SK-N-MC (cell line): ENCODE results near the gene WDR7.

Source experiments
- DNase-seq: peaks from one replicate; pipeline ENCODE4 v3.0.0-alpha.2; 2011; ENCODE audit warnings: low read depth, low spot score
- H3K27ac ChIP-seq: fragments of 200-600 bp; sonication (generic); 2 replicates; pipeline ENCODE4 v1.5.1; 2016; ENCODE audit warnings: mixed run types
- H3K36me3 ChIP-seq: fragments of 200-600 bp; sonication (generic); 2 replicates; pipeline ENCODE4 v1.6.1; 2017; ENCODE audit warnings: antibody characterized with exemption, low read length, mixed read lengths; ENCODE audit not compliant: insufficient read depth
- H3K4me3 ChIP-seq: fragments of 200-600 bp; sonication (generic); 2 replicates; pipeline ENCODE4 v1.5.1; 2016
- H3K9ac ChIP-seq: fragments of 200-600 bp; sonication (generic); 2 replicates; pipeline ENCODE4 v1.8.0; 2017; ENCODE audit warnings: mixed run types, mixed read lengths; ENCODE audit not compliant: insufficient read length
- H3K9me3 ChIP-seq: fragments of 200-600 bp; sonication (generic); 2 replicates; pipeline ENCODE4 v1.6.1; 2017; ENCODE audit warnings: low read depth, mild to moderate bottlenecking, antibody characterized with exemption, low read length, moderate library complexity, mixed read lengths
- EZH2 ChIP-seq: fragments of 200-600 bp; sonication (generic); IDR thresholded peaks from one replicate; pipeline ENCODE4 v1.6.1; 2017; ENCODE audit warnings: antibody characterized with exemption
- FOXP2 ChIP-seq: optimal IDR thresholded peaks from 2 replicates; pipeline ENCODE3; 2011; ENCODE audit warnings: mild to moderate bottlenecking, moderate library complexity; ENCODE audit not compliant: insufficient read depth; ENCODE audit errors: extremely low read length, control extremely low read depth
- POLR2AphosphoS5 ChIP-seq: IDR thresholded peaks from 2 replicates; pipeline ENCODE4 v1.6.1; 2012; ENCODE audit warnings: mild to moderate bottlenecking, low read depth, low read length, borderline replicate concordance

Gene WDR7

GRCh38 chr18:56696966-56697365, 45.8 kb downstream of the WDR7 start:
- Histone ChIP-seq H3K9me3 (no peaks in the 10 kb centered on the region), H3K36me3 (no peaks in the 10 kb centered on the region), H3K9ac (no peak overlapping the region), H3K27ac (no peak overlapping the region), H3K4me3 (no peak overlapping the region)
- no peak for TF ChIP-seq FOXP2
- TF ChIP-seq EZH2: no peak
- TF ChIP-seq POLR2AphosphoS5: no peak
- DNase-seq: no peak

GRCh38 chr18:56702946-56703345, 51.8 kb downstream of the WDR7 start:
- H3K27ac ChIP-seq: no peak overlapping the region

GRCh38 chr18:56709463-56709862, 58.3 kb downstream of the WDR7 start:
- TF ChIP-seq POLR2AphosphoS5: no peak
- DNase-seq: no peak
- Histone ChIP-seq H3K27ac (no peak overlapping the region), H3K36me3 (no peaks in the 10 kb centered on the region), H3K9me3 (no peaks in the 10 kb centered on the region), H3K9ac (no peak overlapping the region), H3K4me3 (no peak overlapping the region)

More at GRCh38 chr18:56702946-56703345, 51.8 kb downstream of the WDR7 start:
- DNase-seq: no peak
- Histone ChIP-seq H3K4me3 (no peak overlapping the region), H3K36me3 (no peaks in the 10 kb centered on the region), H3K9me3 (no peaks in the 10 kb centered on the region), H3K9ac (no peak overlapping the region)
- TF ChIP-seq FOXP2 (no peak), EZH2 (no peak), POLR2AphosphoS5 (no peak)

GRCh38 chr18:56711708-56712445, 60.7 kb downstream of the WDR7 start:
- Histone ChIP-seq H3K9me3 (no peaks in the 10 kb centered on the region), H3K4me3 (no peak overlapping the region), H3K36me3 (no peaks in the 10 kb centered on the region), H3K9ac (no peak overlapping the region), H3K27ac (no peak overlapping the region)
- TF ChIP-seq FOXP2 (no peak), EZH2 (no peak), POLR2AphosphoS5 (no peak)
- DNase-seq: no peak

GRCh38 chr18:56712761-56713160, 61.6 kb downstream of the WDR7 start:
- no peak overlapping the region for H3K9ac ChIP-seq
- TF ChIP-seq POLR2AphosphoS5 (no peak), EZH2 (no peak), FOXP2 (no peak)

GRCh38 chr18:56715121-56715520, 64.0 kb downstream of the WDR7 start:
- Histone ChIP-seq H3K9ac (no peak overlapping the region), H3K9me3 (no peaks in the 10 kb centered on the region), H3K27ac (no peak overlapping the region), H3K36me3 (no peaks in the 10 kb centered on the region), H3K4me3 (no peak overlapping the region)
- no peak for DNase-seq
- TF ChIP-seq POLR2AphosphoS5 (no peak), FOXP2 (no peak), EZH2 (no peak)

More at GRCh38 chr18:56712761-56713160, 61.6 kb downstream of the WDR7 start:
- no peaks in the 10 kb centered on the region for H3K9me3 ChIP-seq
- H3K36me3 ChIP-seq: no peaks in the 10 kb centered on the region
- no peak overlapping the region for H3K4me3 ChIP-seq
- DNase-seq: no peak
- H3K27ac ChIP-seq: no peak overlapping the region

GRCh38 chr18:56716692-56717146, 65.6 kb downstream of the WDR7 start:
- H3K9ac ChIP-seq: no peak overlapping the region
- no peak for TF ChIP-seq FOXP2

GRCh38 chr18:56721031-56721430, 69.9 kb downstream of the WDR7 start:
- Histone ChIP-seq H3K27ac (peak overlapping the region; percentile 31; the same call in 1 of the 2 replicates), H3K9me3 (no peaks in the 10 kb centered on the region), H3K36me3 (no peaks in the 10 kb centered on the region), H3K9ac (no peak overlapping the region), H3K4me3 (no peak overlapping the region)
- no peak for TF ChIP-seq EZH2
- no peak for TF ChIP-seq POLR2AphosphoS5
- no peak for TF ChIP-seq FOXP2
- no peak for DNase-seq

More at GRCh38 chr18:56716692-56717146, 65.6 kb downstream of the WDR7 start:
- H3K36me3 ChIP-seq: no peaks in the 10 kb centered on the region
- no peaks in the 10 kb centered on the region for H3K9me3 ChIP-seq
- DNase-seq: no peak
- H3K4me3 ChIP-seq: no peak overlapping the region
- no peak overlapping the region for H3K27ac ChIP-seq

GRCh38 chr18:56721491-56721890, 70.3 kb downstream of the WDR7 start:
- no peak for TF ChIP-seq EZH2
- H3K36me3 ChIP-seq: no peaks in the 10 kb centered on the region
- DNase-seq: no peak
- H3K27ac ChIP-seq: peak overlapping the region; percentile 31; the same call in 1 of the 2 replicates
- no peak overlapping the region for H3K9ac ChIP-seq
- no peak overlapping the region for H3K4me3 ChIP-seq
- no peaks in the 10 kb centered on the region for H3K9me3 ChIP-seq
